ENCODE results near the gene SH3RF1.

The SH3RF1 gene

DNA sequence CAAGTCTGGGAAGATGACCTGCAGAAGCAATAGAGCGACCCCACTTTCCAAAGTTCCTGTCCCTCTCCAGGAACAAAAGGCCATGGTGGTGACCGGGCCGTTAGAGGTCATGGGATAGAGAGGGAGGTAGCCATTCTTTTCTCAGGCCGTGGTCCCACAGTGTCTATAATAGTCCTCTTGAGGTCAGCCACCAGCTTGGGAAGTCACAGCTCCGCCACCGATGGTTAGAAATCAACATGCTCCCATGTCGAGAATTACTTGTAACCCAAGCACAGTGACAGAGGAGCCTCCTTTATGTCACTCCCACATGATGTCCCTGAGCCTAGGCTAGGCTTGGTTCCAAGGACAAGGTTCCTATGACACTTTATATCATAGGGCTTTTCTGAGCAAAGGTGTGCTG lies 212.4 kb downstream of the SH3RF1 start:
- H2AFZ ChIP-seq: no peak overlapping the region
- H3K4me2 ChIP-seq (ENCODE audit: low read length): no peak overlapping the region
- H3K27me3 ChIP-seq (ENCODE audit: control insufficient read depth, insufficient read depth, low read length): no peaks in the 10 kb centered on the region
- no peaks in the 10 kb centered on the region for H3K79me2 ChIP-seq
- no peak overlapping the region for H3K27ac ChIP-seq
- H3K9me3 ChIP-seq (ENCODE audit: control insufficient read depth, low read length): no peaks in the 10 kb centered on the region
- H3K4me3 ChIP-seq (ENCODE audit: low read depth, low read length): no peak overlapping the region
- no peaks in the 10 kb centered on the region for H3K4me1 ChIP-seq
- TF ChIP-seq, protein P1, sequence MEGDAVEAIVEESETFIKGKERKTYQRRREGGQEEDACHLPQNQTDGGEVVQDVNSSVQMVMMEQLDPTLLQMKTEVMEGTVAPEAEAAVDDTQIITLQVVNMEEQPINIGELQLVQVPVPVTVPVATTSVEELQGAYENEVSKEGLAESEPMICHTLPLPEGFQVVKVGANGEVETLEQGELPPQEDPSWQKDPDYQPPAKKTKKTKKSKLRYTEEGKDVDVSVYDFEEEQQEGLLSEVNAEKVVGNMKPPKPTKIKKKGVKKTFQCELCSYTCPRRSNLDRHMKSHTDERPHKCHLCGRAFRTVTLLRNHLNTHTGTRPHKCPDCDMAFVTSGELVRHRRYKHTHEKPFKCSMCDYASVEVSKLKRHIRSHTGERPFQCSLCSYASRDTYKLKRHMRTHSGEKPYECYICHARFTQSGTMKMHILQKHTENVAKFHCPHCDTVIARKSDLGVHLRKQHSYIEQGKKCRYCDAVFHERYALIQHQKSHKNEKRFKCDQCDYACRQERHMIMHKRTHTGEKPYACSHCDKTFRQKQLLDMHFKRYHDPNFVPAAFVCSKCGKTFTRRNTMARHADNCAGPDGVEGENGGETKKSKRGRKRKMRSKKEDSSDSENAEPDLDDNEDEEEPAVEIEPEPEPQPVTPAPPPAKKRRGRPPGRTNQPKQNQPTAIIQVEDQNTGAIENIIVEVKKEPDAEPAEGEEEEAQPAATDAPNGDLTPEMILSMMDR (IDR thresholded peaks at IDR 0.05): no peak
- no peaks in the 10 kb centered on the region for H3K36me3 ChIP-seq (ENCODE audit: control insufficient read depth, insufficient read depth, low read length)
- no peak overlapping the region for H3K9ac ChIP-seq

GRCh38 chr4:169054879-169055278 lies 215.9 kb downstream of the SH3RF1 start:
- no peak overlapping the region for H3K4me3 ChIP-seq (ENCODE audit: low read depth, low read length)
- TF ChIP-seq, protein P1 (IDR thresholded peaks at IDR 0.05): no peak
- no peaks in the 10 kb centered on the region for H3K27me3 ChIP-seq (ENCODE audit: control insufficient read depth, insufficient read depth, low read length)
- H3K9ac ChIP-seq: no peak overlapping the region
- H3K36me3 ChIP-seq (ENCODE audit: control insufficient read depth, insufficient read depth, low read length): no peaks in the 10 kb centered on the region
- no peak overlapping the region for H3K27ac ChIP-seq
- H3K4me2 ChIP-seq (ENCODE audit: low read length): no peak overlapping the region
- H3K4me1 ChIP-seq: no peaks in the 10 kb centered on the region
- H3K9me3 ChIP-seq (ENCODE audit: control insufficient read depth, low read length): no peaks in the 10 kb centered on the region
- H3K79me2 ChIP-seq: no peaks in the 10 kb centered on the region
- no peak overlapping the region for H2AFZ ChIP-seq

DNA sequence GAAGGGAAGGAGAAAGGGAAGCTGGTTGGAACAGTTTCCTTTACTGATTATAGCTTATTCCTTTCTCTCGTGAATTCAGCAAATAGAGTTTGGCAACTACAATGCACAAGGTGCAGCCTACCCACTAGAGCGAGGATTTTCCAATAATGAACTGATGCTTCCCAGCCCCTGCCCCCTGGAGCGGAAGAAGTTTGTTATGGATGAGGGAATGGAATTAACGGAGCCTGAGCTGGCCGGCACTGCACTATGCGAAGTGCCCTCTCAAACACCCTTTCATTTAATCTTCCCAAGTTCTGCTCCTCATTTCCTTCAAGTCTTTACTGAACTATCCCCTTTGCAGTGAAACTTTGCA lies 218.2 kb downstream of the SH3RF1 start:
- Histone ChIP-seq H3K9ac (no peak overlapping the region), H3K36me3 (ENCODE audit: control insufficient read depth, insufficient read depth, low read length) (no peaks in the 10 kb centered on the region), H3K27me3 (ENCODE audit: control insufficient read depth, insufficient read depth, low read length) (no peaks in the 10 kb centered on the region), H3K4me2 (ENCODE audit: low read length) (no peak overlapping the region), H3K79me2 (no peaks in the 10 kb centered on the region), H3K4me1 (no peaks in the 10 kb centered on the region), H2AFZ (no peak overlapping the region), H3K9me3 (ENCODE audit: control insufficient read depth, low read length) (no peaks in the 10 kb centered on the region), H3K4me3 (ENCODE audit: low read depth, low read length) (no peak overlapping the region), H3K27ac (no peak overlapping the region)
- TF ChIP-seq, protein P1 (IDR thresholded peaks at IDR 0.05): no peak

GRCh38 chr4:169051761-169052593 lies 218.8 kb downstream of the SH3RF1 start:
- Histone ChIP-seq H3K4me2 (ENCODE audit: low read length) (no peak overlapping the region), H3K27ac (no peak overlapping the region), H3K9me3 (ENCODE audit: control insufficient read depth, low read length) (no peaks in the 10 kb centered on the region), H3K36me3 (ENCODE audit: control insufficient read depth, insufficient read depth, low read length) (no peaks in the 10 kb centered on the region), H3K27me3 (ENCODE audit: control insufficient read depth, insufficient read depth, low read length) (no peaks in the 10 kb centered on the region), H3K9ac (no peak overlapping the region), H2AFZ (no peak overlapping the region), H3K4me3 (ENCODE audit: low read depth, low read length) (no peak overlapping the region), H3K4me1 (no peaks in the 10 kb centered on the region), H3K79me2 (no peaks in the 10 kb centered on the region)
- TF ChIP-seq, protein P1 (IDR thresholded peaks at IDR 0.05): no peak
